HepG2 (cell line): ENCODE data around the gene P2RX6. TPM values are rescaled to one million over a fixed set of nuclear protein-coding genes. Genes with fewer than 3 reads are reported as not detected.
A peak's percentile ranks its signal among the peaks of the same experiment; 100 is the strongest.

Experiments
- ARNT2 ChIP-seq: sonication (generic); formaldehyde crosslinking; IDR thresholded peaks from 2 replicates; pipeline ENCODE4 v1.8.0; 2022; ENCODE audit warnings: mild to moderate bottlenecking, low read depth, missing genetic modification reagents, moderate library complexity
- BRCA1 ChIP-seq: sonication (generic); formaldehyde crosslinking; IDR thresholded peaks from 2 replicates; pipeline ENCODE4 v1.4.0; 2020; ENCODE audit warnings: missing genetic modification reagents
- CCDC6 ChIP-seq: sonication (generic); formaldehyde crosslinking; IDR thresholded peaks from 2 replicates; pipeline ENCODE4 v1.8.1; 2022; ENCODE audit warnings: mild to moderate bottlenecking, missing genetic modification reagents, moderate library complexity
- DZIP1 ChIP-seq: sonication (generic); formaldehyde crosslinking; IDR thresholded peaks from 2 replicates; pipeline ENCODE4 v1.5.0; 2020; ENCODE audit warnings: mild to moderate bottlenecking, missing genetic modification reagents
- HNRNPLL ChIP-seq: fragments of 200-400 bp; formaldehyde crosslinking; IDR thresholded peaks from 2 replicates; pipeline ENCODE4 v1.6.1; 2017; ENCODE audit warnings: mild to moderate bottlenecking, low read depth, low read length; ENCODE audit not compliant: poor library complexity, severe bottlenecking
- NFIB ChIP-seq: sonication (generic); formaldehyde crosslinking; IDR thresholded peaks from 2 replicates; pipeline ENCODE4 v1.9.0; 2021; ENCODE audit warnings: missing genetic modification reagents, mild to moderate bottlenecking, borderline replicate concordance
- NRL ChIP-seq: sonication (generic); formaldehyde crosslinking; IDR thresholded peaks from 2 replicates; pipeline ENCODE4 v1.5.0; 2020; ENCODE audit warnings: missing genetic modification reagents, mild to moderate bottlenecking, moderate library complexity, borderline replicate concordance
- PLSCR1 ChIP-seq: sonication (generic); formaldehyde crosslinking; IDR thresholded peaks from 2 replicates; pipeline ENCODE4 v1.5.0; 2020; ENCODE audit warnings: missing genetic modification reagents, mild to moderate bottlenecking, borderline replicate concordance
- RFX1 ChIP-seq: fragments of 450-650 bp; IDR thresholded peaks from 2 replicates; pipeline ENCODE4 v1.6.1; 2017
- SP1 ChIP-seq, 2 experiments: fragments of 450-650 bp in 1 of 2; sonication (generic) in 1 of 2; formaldehyde crosslinking in 1 of 2; IDR thresholded peaks; 2 replicates each; pipeline versions ENCODE4 v1.4.0 to v1.6.1; 2016 to 2020; ENCODE audit warnings: missing genetic modification reagents in 1 of 2
- ZFYVE20 ChIP-seq: sonication (generic); formaldehyde crosslinking; IDR thresholded peaks from 2 replicates; pipeline ENCODE4 v1.8.0; 2023; ENCODE audit warnings: low read depth, mild to moderate bottlenecking, moderate library complexity, missing genetic modification reagents, borderline replicate concordance
- ZNF143 ChIP-seq: sonication (generic); formaldehyde crosslinking; IDR thresholded peaks from 2 replicates; pipeline ENCODE4 v1.4.0; 2020; ENCODE audit warnings: missing genetic modification reagents
- ZNF224 ChIP-seq: sonication (generic); formaldehyde crosslinking; IDR thresholded peaks from 2 replicates; pipeline ENCODE4 v1.5.0; 2020; ENCODE audit warnings: mild to moderate bottlenecking, missing genetic modification reagents
- ZNF234 ChIP-seq: sonication (generic); formaldehyde crosslinking; conservative IDR thresholded peaks from 2 replicates; pipeline ENCODE4 v1.5.1; 2020; ENCODE audit warnings: mild to moderate bottlenecking, missing genetic modification reagents
- ZNF253 ChIP-seq: sonication (generic); formaldehyde crosslinking; IDR thresholded peaks from 2 replicates; pipeline ENCODE4 v1.8.0; 2022; ENCODE audit warnings: mild to moderate bottlenecking, missing genetic modification reagents, borderline replicate concordance
- ZNF276 ChIP-seq: sonication (generic); formaldehyde crosslinking; IDR thresholded peaks from 2 replicates; pipeline ENCODE4 v1.4.0; 2020; ENCODE audit warnings: mild to moderate bottlenecking, low read depth, missing genetic modification reagents
- ZNF451 ChIP-seq: sonication (generic); formaldehyde crosslinking; IDR thresholded peaks from 2 replicates; pipeline ENCODE4 v1.5.0; 2020; ENCODE audit warnings: mild to moderate bottlenecking, missing genetic modification reagents
- ZNF878 ChIP-seq: sonication (generic); formaldehyde crosslinking; IDR thresholded peaks from 2 replicates; pipeline ENCODE4 v1.8.1; 2023; ENCODE audit warnings: mild to moderate bottlenecking, missing genetic modification reagents, moderate library complexity
- polyA plus RNA-seq, 8 experiments: library from polyadenylated mRNA; depleted of rRNA in 3 of 8; stranded (reverse) in 7 of 8; unstranded in 1 of 8; fragments of >200 nt; fragmentation: Illumina TruSeq in 4 of 8; extraction: Trizol in 4 of 8; gene quantifications; 2 replicates each; pipeline versions ENCODE4 v1.2.1 to v1.2.3, GENCODE V29; 2011 to 2016; ENCODE audit warnings: low read depth in 4 of 8, missing spikeins in 1 of 8, mixed read lengths in 1 of 8; ENCODE audit not compliant: insufficient read depth in 1 of 8
- total RNA-seq, 5 experiments: library from RNA; depleted of rRNA; stranded (reverse); fragments of >200 nt; fragmentation: Illumina TruSeq; extraction: Trizol; gene quantifications; 2 replicates each; pipeline ENCODE4 v1.2.3, GENCODE V29; 2016; ENCODE audit warnings: low read depth in 1 of 5
- TF ChIP-seq, protein P1 (sequence below): sonication (generic); formaldehyde crosslinking; IDR thresholded peaks from 2 replicates; pipeline ENCODE4 v1.4.0; 2020; ENCODE audit warnings: missing genetic modification reagents, mild to moderate bottlenecking, borderline replicate concordance
- TF ChIP-seq, protein P2 (sequence below): sonication (generic); formaldehyde crosslinking; IDR thresholded peaks from 2 replicates; pipeline ENCODE4 v1.8.1; 2023; ENCODE audit warnings: mild to moderate bottlenecking, missing genetic modification reagents

The P2RX6 gene
- total and polyA plus RNA-seq, 2 of the 13 experiments (the other 11 are each of a cell fraction or from before 2014, with no cell fraction given) = 0.04 to 0.12 TPM

DNA sequence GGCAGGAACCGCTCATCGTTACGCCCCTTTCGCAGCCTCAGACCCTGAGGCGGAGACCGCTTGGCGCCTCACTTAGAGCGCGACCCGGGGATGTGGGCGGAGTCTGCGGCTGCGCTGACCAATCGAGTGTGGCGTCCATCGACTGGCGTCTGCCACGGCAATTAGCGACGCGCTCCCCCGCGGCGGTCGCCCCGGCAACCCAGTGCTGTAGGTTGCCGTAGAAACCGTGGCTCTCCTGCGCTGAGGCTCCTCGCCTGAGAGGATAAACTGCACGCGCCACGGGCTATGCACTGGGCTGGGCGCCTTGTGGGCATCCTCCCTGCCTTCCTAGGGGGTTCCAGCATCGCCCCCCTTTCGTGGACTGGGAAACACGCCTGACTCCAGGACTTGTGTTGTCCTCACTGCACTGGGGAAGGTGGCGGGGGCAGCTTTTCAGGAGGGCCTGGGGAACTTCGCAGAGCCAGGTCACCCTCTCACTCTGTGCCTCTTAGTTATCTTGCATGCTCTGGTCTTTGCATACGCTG lies 701 bp upstream of the P2RX6 start (continued):
- TF ChIP-seq, protein P1, sequence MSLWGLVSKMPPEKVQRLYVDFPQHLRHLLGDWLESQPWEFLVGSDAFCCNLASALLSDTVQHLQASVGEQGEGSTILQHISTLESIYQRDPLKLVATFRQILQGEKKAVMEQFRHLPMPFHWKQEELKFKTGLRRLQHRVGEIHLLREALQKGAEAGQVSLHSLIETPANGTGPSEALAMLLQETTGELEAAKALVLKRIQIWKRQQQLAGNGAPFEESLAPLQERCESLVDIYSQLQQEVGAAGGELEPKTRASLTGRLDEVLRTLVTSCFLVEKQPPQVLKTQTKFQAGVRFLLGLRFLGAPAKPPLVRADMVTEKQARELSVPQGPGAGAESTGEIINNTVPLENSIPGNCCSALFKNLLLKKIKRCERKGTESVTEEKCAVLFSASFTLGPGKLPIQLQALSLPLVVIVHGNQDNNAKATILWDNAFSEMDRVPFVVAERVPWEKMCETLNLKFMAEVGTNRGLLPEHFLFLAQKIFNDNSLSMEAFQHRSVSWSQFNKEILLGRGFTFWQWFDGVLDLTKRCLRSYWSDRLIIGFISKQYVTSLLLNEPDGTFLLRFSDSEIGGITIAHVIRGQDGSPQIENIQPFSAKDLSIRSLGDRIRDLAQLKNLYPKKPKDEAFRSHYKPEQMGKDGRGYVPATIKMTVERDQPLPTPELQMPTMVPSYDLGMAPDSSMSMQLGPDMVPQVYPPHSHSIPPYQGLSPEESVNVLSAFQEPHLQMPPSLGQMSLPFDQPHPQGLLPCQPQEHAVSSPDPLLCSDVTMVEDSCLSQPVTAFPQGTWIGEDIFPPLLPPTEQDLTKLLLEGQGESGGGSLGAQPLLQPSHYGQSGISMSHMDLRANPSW (CRISPR knock-in tag) = no peak
- TF ChIP-seq PLSCR1 (no peak), ZFYVE20 (CRISPR knock-in tag) (no peak), ZNF143 (CRISPR knock-in tag) (0 out of 2 replicates have a peak, but pooled peaks have one; percentile 3), CCDC6 (CRISPR knock-in tag) (no peak), SP1 (IDR thresholded peaks at IDR 0.05) (no peak), SP1 (CRISPR knock-in tag; IDR thresholded peaks at IDR 0.05) (no peak), ZNF276 (CRISPR knock-in tag) (no peak), ZNF234 (CRISPR knock-in tag) (no peak), ARNT2 (CRISPR knock-in tag) (no peak), ZNF451 (CRISPR knock-in tag) (peak; percentile 70; the same call in 1 of the 2 replicates), ZNF253 (CRISPR knock-in tag) (no peak), HNRNPLL (peak; percentile 19), NRL (CRISPR knock-in tag) (peak; percentile 29; the same call in 1 of the 2 replicates), BRCA1 (no peak), ZNF878 (CRISPR knock-in tag) (no peak), DZIP1 (CRISPR knock-in tag) (0 out of 2 replicates have a peak, but pooled peaks have one; percentile 42), RFX1 (peak; percentile 28; the same call in 1 of the 2 replicates), NFIB (CRISPR knock-in tag) (no peak), ZNF224 (CRISPR knock-in tag) (no peak)
- TF ChIP-seq, protein P2, sequence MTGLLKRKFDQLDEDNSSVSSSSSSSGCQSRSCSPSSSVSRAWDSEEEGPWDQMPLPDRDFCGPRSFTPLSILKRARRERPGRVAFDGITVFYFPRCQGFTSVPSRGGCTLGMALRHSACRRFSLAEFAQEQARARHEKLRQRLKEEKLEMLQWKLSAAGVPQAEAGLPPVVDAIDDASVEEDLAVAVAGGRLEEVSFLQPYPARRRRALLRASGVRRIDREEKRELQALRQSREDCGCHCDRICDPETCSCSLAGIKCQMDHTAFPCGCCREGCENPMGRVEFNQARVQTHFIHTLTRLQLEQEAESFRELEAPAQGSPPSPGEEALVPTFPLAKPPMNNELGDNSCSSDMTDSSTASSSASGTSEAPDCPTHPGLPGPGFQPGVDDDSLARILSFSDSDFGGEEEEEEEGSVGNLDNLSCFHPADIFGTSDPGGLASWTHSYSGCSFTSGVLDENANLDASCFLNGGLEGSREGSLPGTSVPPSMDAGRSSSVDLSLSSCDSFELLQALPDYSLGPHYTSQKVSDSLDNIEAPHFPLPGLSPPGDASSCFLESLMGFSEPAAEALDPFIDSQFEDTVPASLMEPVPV (CRISPR knock-in tag) = no peak
